Measurements from ENCODE around the gene WWC2.

The WWC2 gene

GRCh38 chr4:183306811-183307210, 207.8 kb downstream of the WWC2 start:
- DNase-seq (ENCODE audit: low read depth): no peak
- H3K4me3 ChIP-seq (ENCODE audit: low read depth, low read length): no peak overlapping the region
- TF ChIP-seq POLR2A (IDR thresholded peaks at IDR 0.05; ENCODE audit: extremely low read depth, insufficient read length): no peak
- TF ChIP-seq MYC (IDR thresholded peaks at IDR 0.05; ENCODE audit: low read depth, low read length): no peak
- TF ChIP-seq CTCF (IDR thresholded peaks at IDR 0.05; ENCODE audit: low read depth, low read length): no peak
- TF ChIP-seq MAX (IDR thresholded peaks at IDR 0.05; ENCODE audit: low read depth, low read length): no peak

GRCh38 chr4:183312841-183313240, 213.8 kb downstream of the WWC2 start:
- TF ChIP-seq MYC (IDR thresholded peaks at IDR 0.05; ENCODE audit: low read depth, low read length) (no peak), CTCF (IDR thresholded peaks at IDR 0.05; ENCODE audit: low read depth, low read length) (no peak), POLR2A (IDR thresholded peaks at IDR 0.05; ENCODE audit: extremely low read depth, insufficient read length) (no peak), MAX (IDR thresholded peaks at IDR 0.05; ENCODE audit: low read depth, low read length) (no peak)
- H3K4me3 ChIP-seq (ENCODE audit: low read depth, low read length): no peak overlapping the region
- DNase-seq (ENCODE audit: low read depth): no peak

- DNase-seq (ENCODE audit: low read depth): no peak
- H3K4me3 ChIP-seq (ENCODE audit: low read depth, low read length): no peak overlapping the region
- TF ChIP-seq MAX (IDR thresholded peaks at IDR 0.05; ENCODE audit: low read depth, low read length): no peak
- no peak for TF ChIP-seq CTCF (IDR thresholded peaks at IDR 0.05; ENCODE audit: low read depth, low read length)
- TF ChIP-seq POLR2A (IDR thresholded peaks at IDR 0.05; ENCODE audit: extremely low read depth, insufficient read length): no peak
- no peak for TF ChIP-seq MYC (IDR thresholded peaks at IDR 0.05; ENCODE audit: low read depth, low read length)
Observed at GRCh38 chr4:183314336-183314735, 215.3 kb downstream of the WWC2 start.

GRCh38 chr4:183314806-183315205, 215.7 kb downstream of the WWC2 start:
- no peak for DNase-seq (ENCODE audit: low read depth)
- H3K4me3 ChIP-seq (ENCODE audit: low read depth, low read length): no peak overlapping the region
- TF ChIP-seq MAX (IDR thresholded peaks at IDR 0.05; ENCODE audit: low read depth, low read length): no peak
- TF ChIP-seq CTCF (IDR thresholded peaks at IDR 0.05; ENCODE audit: low read depth, low read length): no peak
- TF ChIP-seq MYC (IDR thresholded peaks at IDR 0.05; ENCODE audit: low read depth, low read length): no peak
- no peak for TF ChIP-seq POLR2A (IDR thresholded peaks at IDR 0.05; ENCODE audit: extremely low read depth, insufficient read length)

- peak; percentile 52 for DNase-seq (ENCODE audit: low read depth)
- H3K4me3 ChIP-seq (ENCODE audit: low read depth, low read length): no peak overlapping the region
- TF ChIP-seq MAX (IDR thresholded peaks at IDR 0.05; ENCODE audit: low read depth, low read length): no peak
Observed at GRCh38 chr4:183318656-183319055, 219.6 kb downstream of the WWC2 start.

GRCh38 chr4:183320211-183321059, 221.4 kb downstream of the WWC2 start, which contains the start of gene CLDN22:
TSS of gene CLDN22 (minus strand) at chr4:183320276. CDS start at chr4:183320218, 58 bp downstream.
- no peak for TF ChIP-seq POLR2A (IDR thresholded peaks at IDR 0.05; ENCODE audit: extremely low read depth, insufficient read length)
- TF ChIP-seq CTCF (IDR thresholded peaks at IDR 0.05; ENCODE audit: low read depth, low read length): no peak
- no peak for TF ChIP-seq MAX (IDR thresholded peaks at IDR 0.05; ENCODE audit: low read depth, low read length)
- TF ChIP-seq MYC (IDR thresholded peaks at IDR 0.05; ENCODE audit: low read depth, low read length): no peak
- H3K4me3 ChIP-seq (ENCODE audit: low read depth, low read length): no peak within 1 kb of the TSS
- no peak for DNase-seq (ENCODE audit: low read depth)

All from NB4 (cell line).